ENCODE measurements around the gene RAD54L. TPM values are rescaled to one million over a fixed set of nuclear protein-coding genes. Genes with fewer than 3 reads are reported as not detected.
"Not testable (repeated sequence)": the region's sequence is repeated elsewhere in the genome, so short reads cannot be mapped to it uniquely, and the experiment has no call there.

RAD54L gene
- total RNA-seq, 6 experiments from 2014 or later, result 3.8 to 10.9 (median 8.3) TPM

GRCh38 chr1:46244656-46245371 is 2.7 kb upstream of the RAD54L start:
- peaks cover 1% of the 10 kb centered on the region; the same call in 1 of the 2 replicates for H3K9me3 Mint-ChIP-seq
- H3K27me3 Mint-ChIP-seq (ENCODE audit: insufficient read depth), result no peaks in the 10 kb centered on the region; the same call in 1 of the 2 replicates
- H3K4me1 Mint-ChIP-seq (ENCODE audit: low read depth), result peaks cover 29% of the 10 kb centered on the region
- TF ChIP-seq CTCF (IDR thresholded peaks at IDR 0.05), result peak; percentile 75
- H3K4me3 Mint-ChIP-seq, result no peak overlapping the region
- H3K27ac Mint-ChIP-seq, result no peak overlapping the region
- peak; percentile 39 for DNase-seq
- H3K36me3 Mint-ChIP-seq (ENCODE audit: low read depth), result no peaks in the 10 kb centered on the region; the same call in 1 of the 2 replicates

GRCh38 chr1:46246136-46246535 is 1.4 kb upstream of the RAD54L start:
- H3K9me3 Mint-ChIP-seq; DNase-seq; H3K27me3 Mint-ChIP-seq (ENCODE audit: insufficient read depth); H3K36me3 Mint-ChIP-seq (ENCODE audit: low read depth): not testable (repeated sequence)
- Mint-ChIP-seq H3K4me1 (ENCODE audit: low read depth) (peaks cover 30% of the 10 kb centered on the region), H3K4me3 (peak overlapping the region; percentile 96; the same call in 1 of the 2 replicates), H3K27ac (peak overlapping the region; percentile 98)

- H3K9me3 Mint-ChIP-seq, result no peaks in the 10 kb centered on the region
These were observed 771 bp upstream of the RAD54L start for GRCh38 chr1:46246548-46247435.

GRCh38 chr1:46248122-46248920 is 758 bp downstream of the RAD54L start:
- TF ChIP-seq CTCF (IDR thresholded peaks at IDR 0.05), result peak; percentile 54
- Mint-ChIP-seq H3K27me3 (ENCODE audit: insufficient read depth) (no peaks in the 10 kb centered on the region; the same call in 1 of the 2 replicates), H3K9me3 (no peaks in the 10 kb centered on the region), H3K4me1 (ENCODE audit: low read depth) (peaks cover 30% of the 10 kb centered on the region), H3K4me3 (peak overlapping the region; percentile 96), H3K27ac (peak overlapping the region; percentile 85), H3K36me3 (ENCODE audit: low read depth) (no peaks in the 10 kb centered on the region; the same call in 1 of the 2 replicates)
- DNase-seq, result no peak

More at GRCh38 chr1:46246548-46247435, 771 bp upstream of the RAD54L start:
- H3K27me3 Mint-ChIP-seq (ENCODE audit: insufficient read depth), result no peaks in the 10 kb centered on the region; the same call in 1 of the 2 replicates
- TF ChIP-seq CTCF (IDR thresholded peaks at IDR 0.05), result peak; percentile 29; the same call in 1 of the 2 replicates
- peak overlapping the region; percentile 98 for H3K27ac Mint-ChIP-seq
- H3K36me3 Mint-ChIP-seq (ENCODE audit: low read depth), result no peaks in the 10 kb centered on the region; the same call in 1 of the 2 replicates
- DNase-seq, result peak; percentile 49
- H3K4me1 Mint-ChIP-seq (ENCODE audit: low read depth), result peaks cover 30% of the 10 kb centered on the region
- peak overlapping the region; percentile 96 for H3K4me3 Mint-ChIP-seq

GRCh38 chr1:46254668-46255067 is 7.1 kb downstream of the RAD54L start:
- peaks cover 17% of the 10 kb centered on the region for H3K4me1 Mint-ChIP-seq (ENCODE audit: low read depth)
- no peaks in the 10 kb centered on the region; the same call in 1 of the 2 replicates for H3K36me3 Mint-ChIP-seq (ENCODE audit: low read depth)
- H3K27me3 Mint-ChIP-seq (ENCODE audit: insufficient read depth), result no peaks in the 10 kb centered on the region
- no peak for DNase-seq
- H3K4me3 Mint-ChIP-seq, result no peak overlapping the region
- no peak for TF ChIP-seq CTCF (IDR thresholded peaks at IDR 0.05)
- no peaks in the 10 kb centered on the region for H3K9me3 Mint-ChIP-seq
- no peak overlapping the region for H3K27ac Mint-ChIP-seq
